ENCODE results near the gene RPL18A. TPM values are rescaled to one million over a fixed set of nuclear protein-coding genes. Genes with fewer than 3 reads are reported as not detected.

Gene RPL18A
- total and polyA plus RNA-seq, 2 donors (not counting 1 experiment from before 2014, with no cell fraction given) = 3,228 to 3,761 TPM

DNA sequence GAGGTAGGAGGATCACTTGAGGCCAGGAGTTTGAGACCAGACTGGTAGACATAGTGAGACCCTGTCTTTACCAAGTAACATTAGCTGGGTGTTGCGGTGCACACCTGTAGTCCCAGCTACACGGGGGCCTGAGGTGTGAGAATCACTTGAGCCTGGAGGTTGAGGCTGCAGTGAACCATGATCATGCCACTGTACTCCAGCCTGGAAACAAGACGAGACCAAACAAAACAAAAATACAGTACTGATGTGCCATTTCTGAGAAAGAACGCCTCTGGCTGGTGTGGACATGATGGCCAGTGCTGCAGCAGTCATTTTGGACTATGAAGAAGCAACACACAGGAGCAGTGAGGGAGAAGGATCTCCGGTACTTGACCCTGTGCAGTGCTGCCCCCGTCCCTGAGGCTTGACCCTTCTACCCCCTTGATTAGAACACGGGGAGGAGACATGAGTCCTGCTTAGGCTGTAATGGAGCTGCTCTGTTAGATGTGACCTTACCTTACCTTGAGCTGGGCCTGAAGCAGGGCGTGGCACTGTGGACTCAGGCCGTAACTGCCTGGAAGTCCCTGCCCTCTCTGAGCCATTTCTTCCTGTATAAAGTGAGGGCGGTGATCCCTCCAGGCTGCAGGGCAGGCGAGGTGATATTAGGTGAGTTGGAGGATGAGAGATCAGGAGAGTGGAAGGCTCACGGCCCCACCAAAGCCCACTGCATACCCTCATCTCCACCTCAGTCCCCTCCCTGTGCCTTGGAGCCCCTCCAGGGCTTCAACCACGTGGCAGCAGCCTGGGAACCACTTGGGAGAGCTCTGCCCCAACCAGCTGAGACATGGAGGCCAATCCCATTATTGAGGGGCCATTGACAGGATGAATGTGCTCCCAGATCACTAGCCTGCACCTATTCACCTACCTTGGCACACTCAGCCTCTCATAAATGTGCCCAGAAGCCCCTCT, 5.9 kb downstream of the RPL18A start:
- H4K20me1 ChIP-seq (ENCODE audit: control insufficient read depth, insufficient read depth, low read length, poor library complexity, severe bottlenecking) = peaks cover 40% of the 10 kb centered on the region
- peaks cover 21% of the 10 kb centered on the region for H3K79me2 ChIP-seq (ENCODE audit: control insufficient read depth, insufficient read depth, low read length)
- H3K36me3 ChIP-seq (replicated peaks in 1 of 2; ENCODE audit: control extremely low read depth in 1 of 2, control insufficient read depth in 1 of 2, extremely low read depth in 1 of 2, insufficient read depth in 2 of 2, low read length in 1 of 2) = peaks cover 4 to 46% of the 10 kb centered on the region in 2 experiments
- Mint-ChIP-seq H3K27me3 (no peaks in the 10 kb centered on the region), H3K4me1 (peaks cover 24% of the 10 kb centered on the region), H3K4me3 (no peak overlapping the region), H3K9me3 (ENCODE audit: insufficient read depth) (no peaks in the 10 kb centered on the region), H3K27ac (peak overlapping the region; percentile 37)
- H3K27me3 ChIP-seq (replicated peaks in 1 of 4; ENCODE audit: control extremely low read depth in 1 of 4, control insufficient read depth in 3 of 4, insufficient read depth in 4 of 4, low read length in 3 of 4) = peaks cover 0 to under 1% (median 0%) of the 10 kb centered on the region in 4 experiments
- POLR2A ChIA-PET = no interaction called here
- no peak overlapping the region for H3K4me2 ChIP-seq (replicated peaks; ENCODE audit: low read depth, low read length, poor library complexity, severe bottlenecking)
- WGBS (ENCODE audit: insufficient coverage) = 78% methylated on average over 7 of the region's 13 CpGs
- TF ChIP-seq, protein P1, sequence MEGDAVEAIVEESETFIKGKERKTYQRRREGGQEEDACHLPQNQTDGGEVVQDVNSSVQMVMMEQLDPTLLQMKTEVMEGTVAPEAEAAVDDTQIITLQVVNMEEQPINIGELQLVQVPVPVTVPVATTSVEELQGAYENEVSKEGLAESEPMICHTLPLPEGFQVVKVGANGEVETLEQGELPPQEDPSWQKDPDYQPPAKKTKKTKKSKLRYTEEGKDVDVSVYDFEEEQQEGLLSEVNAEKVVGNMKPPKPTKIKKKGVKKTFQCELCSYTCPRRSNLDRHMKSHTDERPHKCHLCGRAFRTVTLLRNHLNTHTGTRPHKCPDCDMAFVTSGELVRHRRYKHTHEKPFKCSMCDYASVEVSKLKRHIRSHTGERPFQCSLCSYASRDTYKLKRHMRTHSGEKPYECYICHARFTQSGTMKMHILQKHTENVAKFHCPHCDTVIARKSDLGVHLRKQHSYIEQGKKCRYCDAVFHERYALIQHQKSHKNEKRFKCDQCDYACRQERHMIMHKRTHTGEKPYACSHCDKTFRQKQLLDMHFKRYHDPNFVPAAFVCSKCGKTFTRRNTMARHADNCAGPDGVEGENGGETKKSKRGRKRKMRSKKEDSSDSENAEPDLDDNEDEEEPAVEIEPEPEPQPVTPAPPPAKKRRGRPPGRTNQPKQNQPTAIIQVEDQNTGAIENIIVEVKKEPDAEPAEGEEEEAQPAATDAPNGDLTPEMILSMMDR (IDR thresholded peaks at IDR 0.05) = no peak
- no peak for TF ChIP-seq EZH2 (IDR thresholded peaks at IDR 0.05; ENCODE audit: borderline replicate concordance, insufficient read depth, low read depth, low read length, poor library complexity, severe bottlenecking)
- intact Hi-C loops (cut with micrococcal nuclease) = no loop called here
- peaks cover 19 to 22% of the 10 kb centered on the region in 2 donors for H3K4me1 ChIP-seq (ENCODE audit: control insufficient read depth in 2 of 2, insufficient read depth in 2 of 2, low read length in 2 of 2)
- no peak for DNase-seq
- no peak for ATAC-seq (ENCODE audit: low read depth)
- H2AFZ ChIP-seq (ENCODE audit: insufficient read depth, low read depth, low read length, poor library complexity, severe bottlenecking) = no peak overlapping the region
- no peak overlapping the region for H3K9ac ChIP-seq (ENCODE audit: low read length)
- CTCF ChIA-PET = interaction anchor here (1.2 to 2.3 kb wide), 4 partner anchors 10 to 132 kb away, joined by 3 to 10 read pairs (median 4); no protein-coding TSS in a partner anchor
- no peak overlapping the region for H3K4me3 ChIP-seq (ENCODE audit: control extremely low read depth in 1 of 5, extremely low read depth in 1 of 5, insufficient read depth in 1 of 5, low read depth in 2 of 5, low read length in 4 of 5)
- H3K27ac ChIP-seq (ENCODE audit: low read length in 2 of 2) = no peak overlapping the region
- H3K9me3 ChIP-seq (ENCODE audit: control extremely low read depth in 1 of 3, control insufficient read depth in 2 of 3, insufficient read depth in 1 of 3, low read length in 2 of 3) = no peaks in the 10 kb centered on the region

All from B cell (primary cell).